IPS-20b (cell line): ENCODE measurements around the gene ANKRD61.

Source experiments
- H3K27ac ChIP-seq: one replicate; pipeline ENCODE4 v1.5.1; 2013; ENCODE audit warnings: low read length
- H3K27me3 ChIP-seq: 2 replicates; pipeline ENCODE4 v1.6.1; 2013; ENCODE audit warnings: mild to moderate bottlenecking, low read length, inconsistent platforms; ENCODE audit not compliant: insufficient read depth
- H3K36me3 ChIP-seq: 2 replicates; pipeline ENCODE4 v1.6.1; 2013; ENCODE audit warnings: low read depth, mild to moderate bottlenecking, inconsistent platforms, low read length, moderate library complexity; ENCODE audit not compliant: insufficient read depth
- H3K4me1 ChIP-seq: 2 replicates; pipeline ENCODE4 v1.6.1; 2013; ENCODE audit warnings: mild to moderate bottlenecking, control low read depth, inconsistent platforms, low read length, moderate library complexity; ENCODE audit not compliant: insufficient read depth
- H3K4me3 ChIP-seq: 2 replicates; pipeline ENCODE4 v1.5.1; 2013; ENCODE audit warnings: mild to moderate bottlenecking, low read length, inconsistent platforms
- H3K9ac ChIP-seq: 2 replicates; pipeline ENCODE4 v1.6.1; 2013; ENCODE audit warnings: low read depth, mild to moderate bottlenecking, inconsistent platforms, low read length, moderate library complexity
- H3K9me3 ChIP-seq: 2 replicates; pipeline ENCODE4 v1.6.1; 2013; ENCODE audit warnings: mild to moderate bottlenecking, low read depth, low read length, inconsistent platforms; ENCODE audit not compliant: insufficient read depth

ANKRD61 gene

GRCh38 chr7:6016653-6016966 is 14.6 kb upstream of the ANKRD61 start:
- no peak overlapping the region for H3K4me3 ChIP-seq
- no peaks in the 10 kb centered on the region for H3K9me3 ChIP-seq
- peaks cover 88% of the 10 kb centered on the region for H3K36me3 ChIP-seq
- no peaks in the 10 kb centered on the region for H3K27me3 ChIP-seq
- no peaks in the 10 kb centered on the region; the same call in 1 of the 2 replicates for H3K4me1 ChIP-seq
- H3K9ac ChIP-seq, result no peak overlapping the region
- H3K27ac ChIP-seq, result no peak overlapping the region

GRCh38 chr7:6020371-6021286 is 10.5 kb upstream of the ANKRD61 start:
- Histone ChIP-seq H3K9ac (no peak overlapping the region), H3K4me1 (no peaks in the 10 kb centered on the region; the same call in 1 of the 2 replicates), H3K9me3 (no peaks in the 10 kb centered on the region), H3K4me3 (no peak overlapping the region), H3K36me3 (peaks cover 99% of the 10 kb centered on the region), H3K27ac (no peak overlapping the region), H3K27me3 (no peaks in the 10 kb centered on the region)

GRCh38 chr7:6022707-6023106 is 8.5 kb upstream of the ANKRD61 start:
- Histone ChIP-seq H3K27me3 (no peaks in the 10 kb centered on the region), H3K36me3 (peaks cover 99% of the 10 kb centered on the region), H3K4me1 (no peaks in the 10 kb centered on the region), H3K27ac (no peak overlapping the region), H3K4me3 (no peak overlapping the region), H3K9me3 (no peaks in the 10 kb centered on the region), H3K9ac (no peak overlapping the region)

- peaks cover 100% of the 10 kb centered on the region for H3K36me3 ChIP-seq
- H3K9me3 ChIP-seq, result no peaks in the 10 kb centered on the region
- no peaks in the 10 kb centered on the region for H3K27me3 ChIP-seq
- no peaks in the 10 kb centered on the region for H3K4me1 ChIP-seq
- no peak overlapping the region for H3K27ac ChIP-seq
- no peak overlapping the region for H3K4me3 ChIP-seq
- no peak overlapping the region for H3K9ac ChIP-seq
Observed at GRCh38 chr7:6023974-6024435, 7.2 kb upstream of the ANKRD61 start.

GRCh38 chr7:6026011-6026819 is 5.0 kb upstream of the ANKRD61 start:
- H3K9ac ChIP-seq, result no peak overlapping the region
- peaks cover 98% of the 10 kb centered on the region for H3K36me3 ChIP-seq
- H3K27ac ChIP-seq, result no peak overlapping the region

GRCh38 chr7:6026820-6027311 is 4.3 kb upstream of the ANKRD61 start:
- Histone ChIP-seq H3K9ac (no peak overlapping the region), H3K27ac (no peak overlapping the region), H3K9me3 (no peaks in the 10 kb centered on the region), H3K27me3 (no peaks in the 10 kb centered on the region), H3K36me3 (peaks cover 98% of the 10 kb centered on the region), H3K4me1 (no peaks in the 10 kb centered on the region), H3K4me3 (no peak overlapping the region)

More at GRCh38 chr7:6026011-6026819, 5.0 kb upstream of the ANKRD61 start:
- Histone ChIP-seq H3K9me3 (no peaks in the 10 kb centered on the region), H3K4me3 (no peak overlapping the region), H3K27me3 (no peaks in the 10 kb centered on the region), H3K4me1 (no peaks in the 10 kb centered on the region)

- Histone ChIP-seq H3K36me3 (peaks cover 97% of the 10 kb centered on the region), H3K4me3 (no peak overlapping the region), H3K27ac (no peak overlapping the region)
Observed at GRCh38 chr7:6027806-6028365, 3.3 kb upstream of the ANKRD61 start.

GRCh38 chr7:6028563-6028962 is 2.6 kb upstream of the ANKRD61 start:
- H3K9ac ChIP-seq, result no peak overlapping the region
- no peaks in the 10 kb centered on the region for H3K4me1 ChIP-seq
- H3K9me3 ChIP-seq, result no peaks in the 10 kb centered on the region
- H3K4me3 ChIP-seq, result no peak overlapping the region
- H3K27ac ChIP-seq, result no peak overlapping the region
- H3K27me3 ChIP-seq, result no peaks in the 10 kb centered on the region
- H3K36me3 ChIP-seq, result peaks cover 97% of the 10 kb centered on the region

More at GRCh38 chr7:6027806-6028365, 3.3 kb upstream of the ANKRD61 start:
- H3K9ac ChIP-seq, result no peak overlapping the region
- no peaks in the 10 kb centered on the region for H3K4me1 ChIP-seq
- no peaks in the 10 kb centered on the region for H3K27me3 ChIP-seq
- no peaks in the 10 kb centered on the region for H3K9me3 ChIP-seq

- Histone ChIP-seq H3K4me1 (no peaks in the 10 kb centered on the region), H3K9ac (no peak overlapping the region), H3K9me3 (no peaks in the 10 kb centered on the region), H3K27ac (no peak overlapping the region), H3K36me3 (peaks cover 96% of the 10 kb centered on the region), H3K4me3 (no peak overlapping the region), H3K27me3 (no peaks in the 10 kb centered on the region)
Observed at GRCh38 chr7:6031567-6031966, 391 bp downstream of the ANKRD61 start.

- peaks cover 96% of the 10 kb centered on the region for H3K36me3 ChIP-seq
Observed at GRCh38 chr7:6032167-6032566, 991 bp downstream of the ANKRD61 start.

GRCh38 chr7:6032641-6033040 is 1.5 kb downstream of the ANKRD61 start:
- Histone ChIP-seq H3K27me3 (no peaks in the 10 kb centered on the region), H3K36me3 (peaks cover 96% of the 10 kb centered on the region), H3K9ac (no peak overlapping the region), H3K27ac (no peak overlapping the region), H3K9me3 (no peaks in the 10 kb centered on the region), H3K4me3 (no peak overlapping the region), H3K4me1 (no peaks in the 10 kb centered on the region)

More at GRCh38 chr7:6032167-6032566, 991 bp downstream of the ANKRD61 start:
- no peak overlapping the region for H3K4me3 ChIP-seq
- no peaks in the 10 kb centered on the region for H3K9me3 ChIP-seq
- no peak overlapping the region for H3K9ac ChIP-seq
- H3K27me3 ChIP-seq, result no peaks in the 10 kb centered on the region
- no peak overlapping the region for H3K27ac ChIP-seq
- H3K4me1 ChIP-seq, result no peaks in the 10 kb centered on the region
